22Rv1 (cell line): ENCODE data around the gene SLC16A14.

Experiments
- H3K27ac ChIP-seq: fragments of 450-650 bp; 2 replicates; pipeline ENCODE4 v1.5.1; 2017
- ZFX ChIP-seq: fragments of 450-650 bp; IDR thresholded peaks from 2 replicates; pipeline ENCODE4 v1.6.1; 2017; ENCODE audit warnings: antibody characterized with exemption, borderline replicate concordance
- TF ChIP-seq, protein P1 (sequence below): fragments of 450-650 bp; IDR thresholded peaks from 2 replicates; pipeline ENCODE4 v1.5.1; 2017; ENCODE audit warnings: mild to moderate bottlenecking

Gene SLC16A14

DNA sequence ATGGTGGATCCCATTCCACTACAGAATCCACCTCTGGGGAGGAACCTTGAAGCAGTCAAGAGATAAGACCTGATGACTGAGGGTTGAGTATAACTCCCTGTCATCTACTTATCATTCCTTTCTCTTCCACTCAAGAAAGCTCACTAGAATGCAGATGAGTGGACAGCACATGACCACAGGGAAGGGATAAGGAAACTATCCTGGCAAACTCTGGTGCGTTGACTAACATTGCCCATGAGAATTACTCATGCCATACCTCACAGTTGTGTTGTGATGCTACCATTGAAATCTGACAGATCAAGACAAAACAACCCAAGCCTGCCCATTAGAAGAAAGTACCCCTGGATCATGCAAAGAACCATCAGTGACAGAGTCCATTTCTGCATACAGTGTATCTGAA is 26.5 kb downstream of the SLC16A14 start:
- no peak for TF ChIP-seq ZFX
- TF ChIP-seq, protein P1, sequence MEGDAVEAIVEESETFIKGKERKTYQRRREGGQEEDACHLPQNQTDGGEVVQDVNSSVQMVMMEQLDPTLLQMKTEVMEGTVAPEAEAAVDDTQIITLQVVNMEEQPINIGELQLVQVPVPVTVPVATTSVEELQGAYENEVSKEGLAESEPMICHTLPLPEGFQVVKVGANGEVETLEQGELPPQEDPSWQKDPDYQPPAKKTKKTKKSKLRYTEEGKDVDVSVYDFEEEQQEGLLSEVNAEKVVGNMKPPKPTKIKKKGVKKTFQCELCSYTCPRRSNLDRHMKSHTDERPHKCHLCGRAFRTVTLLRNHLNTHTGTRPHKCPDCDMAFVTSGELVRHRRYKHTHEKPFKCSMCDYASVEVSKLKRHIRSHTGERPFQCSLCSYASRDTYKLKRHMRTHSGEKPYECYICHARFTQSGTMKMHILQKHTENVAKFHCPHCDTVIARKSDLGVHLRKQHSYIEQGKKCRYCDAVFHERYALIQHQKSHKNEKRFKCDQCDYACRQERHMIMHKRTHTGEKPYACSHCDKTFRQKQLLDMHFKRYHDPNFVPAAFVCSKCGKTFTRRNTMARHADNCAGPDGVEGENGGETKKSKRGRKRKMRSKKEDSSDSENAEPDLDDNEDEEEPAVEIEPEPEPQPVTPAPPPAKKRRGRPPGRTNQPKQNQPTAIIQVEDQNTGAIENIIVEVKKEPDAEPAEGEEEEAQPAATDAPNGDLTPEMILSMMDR, result no peak
- no peak overlapping the region for H3K27ac ChIP-seq

- TF ChIP-seq ZFX, result no peak
- H3K27ac ChIP-seq, result no peak overlapping the region
Measured at GRCh38 chr2:230023313-230023712, 45.4 kb downstream of the SLC16A14 start.

GRCh38 chr2:230019742-230020141 is 49.0 kb downstream of the SLC16A14 start:
- H3K27ac ChIP-seq, result no peak overlapping the region
- TF ChIP-seq, protein P1, result no peak
- TF ChIP-seq ZFX, result no peak

DNA sequence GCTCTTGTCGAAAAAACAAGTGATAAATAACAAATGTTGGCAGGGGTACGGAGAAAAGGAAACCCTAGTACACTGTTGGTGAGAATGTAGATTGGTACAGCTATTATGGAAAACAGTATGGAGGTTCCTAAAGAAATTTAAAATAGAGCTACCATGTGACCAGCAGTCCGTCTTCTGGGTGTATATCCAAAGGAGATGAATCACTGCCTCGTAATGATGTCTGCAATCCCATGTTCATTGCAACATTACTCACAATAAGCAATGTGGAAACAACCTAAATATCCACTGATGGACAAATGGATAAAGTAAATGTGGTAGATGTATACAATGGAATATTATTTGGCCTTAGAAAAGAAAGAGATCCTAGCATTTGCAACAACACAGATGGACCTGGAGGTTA is 50.6 kb downstream of the SLC16A14 start:
- TF ChIP-seq, protein P1, result no peak
- no peak for TF ChIP-seq ZFX
- no peak overlapping the region for H3K27ac ChIP-seq

DNA sequence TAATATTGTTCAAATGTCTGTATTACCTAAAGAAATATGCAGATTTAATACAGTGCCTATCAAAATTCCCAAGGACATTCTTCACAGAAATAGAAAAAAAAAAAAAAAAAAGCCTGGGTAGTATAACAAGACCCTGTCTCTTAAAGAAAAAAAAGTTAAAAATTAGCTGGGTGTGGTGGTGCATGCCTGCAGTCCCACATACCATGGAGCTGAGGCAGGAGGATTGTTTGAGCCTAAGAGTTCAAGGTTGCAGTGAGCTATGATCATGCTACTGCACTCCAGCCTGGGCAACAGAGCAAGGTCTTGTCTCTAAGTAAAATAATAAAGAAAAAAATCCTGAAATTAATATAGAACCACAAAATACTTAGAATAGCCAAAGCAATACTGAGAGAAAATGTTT is 51.9 kb downstream of the SLC16A14 start:
- H3K27ac ChIP-seq, result no peak overlapping the region
- TF ChIP-seq, protein P1, result no peak
- TF ChIP-seq ZFX, result no peak

DNA sequence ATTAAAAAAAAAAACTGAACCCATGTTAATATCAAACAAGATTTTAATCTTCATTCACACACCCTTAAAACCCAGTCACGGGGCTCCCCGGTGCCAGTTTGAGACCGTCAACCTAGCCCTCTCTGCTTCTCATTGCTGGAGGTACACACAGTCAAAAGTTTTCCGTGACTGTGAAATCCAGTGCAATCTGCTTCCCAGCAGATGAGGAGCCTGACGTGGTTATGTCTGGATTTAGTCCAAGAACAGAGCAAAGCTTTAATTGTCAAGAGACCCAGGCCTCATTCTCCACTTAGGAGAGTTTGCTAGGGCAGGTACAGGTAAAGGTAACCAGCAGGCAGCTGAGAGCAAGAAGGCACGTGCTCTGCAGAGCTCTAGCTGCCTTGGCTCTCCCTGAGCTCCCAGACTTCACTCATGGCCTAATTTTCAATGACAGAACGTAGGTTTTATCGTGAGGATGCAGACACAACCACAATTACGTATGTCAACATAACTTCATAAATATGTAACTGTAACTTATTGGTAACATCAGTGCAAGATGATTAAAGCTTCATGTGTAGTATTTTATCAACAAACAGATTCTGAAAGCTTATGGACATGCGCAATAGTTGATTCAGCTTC is 56.3 kb downstream of the SLC16A14 start:
- H3K27ac ChIP-seq, result no peak overlapping the region
- TF ChIP-seq, protein P1, result no peak
- TF ChIP-seq ZFX, result no peak

DNA sequence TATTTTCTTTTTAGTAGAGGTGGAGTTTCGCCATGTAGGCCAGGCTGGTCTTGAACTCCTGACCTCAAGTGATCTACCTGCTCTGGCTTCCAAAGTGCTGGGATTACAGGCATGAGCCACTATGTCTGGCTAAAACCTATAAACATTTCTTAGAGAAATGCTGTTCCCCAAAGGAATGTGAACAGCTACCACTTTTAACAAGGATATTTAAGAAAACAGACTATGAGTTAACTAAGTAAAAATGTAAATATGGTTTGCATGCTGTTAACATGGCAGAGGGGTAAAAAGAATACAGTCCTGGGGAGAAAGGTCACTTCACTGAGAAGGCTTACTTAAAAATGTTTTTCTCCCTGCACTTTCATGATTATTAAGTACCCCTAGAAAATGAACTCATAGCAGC is 57.1 kb downstream of the SLC16A14 start:
- H3K27ac ChIP-seq, result no peak overlapping the region
- TF ChIP-seq ZFX, result no peak
- TF ChIP-seq, protein P1, result no peak

DNA sequence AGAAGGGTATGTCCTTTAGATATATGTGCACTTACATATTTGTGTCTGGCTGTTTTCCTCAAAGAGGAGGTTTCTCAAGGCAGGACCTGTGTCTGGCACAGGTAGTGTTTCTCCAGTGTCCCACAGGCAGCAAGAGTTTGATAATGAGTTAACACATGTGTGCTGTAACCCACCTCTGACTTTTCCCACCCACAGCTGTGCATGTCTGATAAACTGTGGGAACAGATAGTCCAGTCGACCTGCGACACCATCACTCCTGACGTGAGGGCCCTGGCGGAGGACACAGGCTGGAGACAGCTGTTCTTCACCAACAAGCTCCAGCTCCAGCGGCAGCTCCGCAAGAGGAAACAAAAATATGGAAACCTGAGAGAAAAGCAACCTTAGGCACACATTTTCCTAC is 58.2 kb downstream of the SLC16A14 start:
- no peak for TF ChIP-seq ZFX
- TF ChIP-seq, protein P1, result no peak
- H3K27ac ChIP-seq, result no peak overlapping the region
